Stimulated activated CD8-positive, alpha-beta memory T cell treated with anti-CD3 and anti-CD28 coated beads, Interleukin-4, amount 100 ng/mL, for 24 hours (primary cell): Measurements from ENCODE around the gene RBM19.
"Not testable (repeated sequence)": the region's sequence is repeated elsewhere in the genome, so short reads cannot be mapped to it uniquely, and the experiment has no call there.

Experiments
- DNase-seq: peaks from one replicate; pipeline ENCODE4 v3.0.0-alpha.2; 2020; ENCODE audit warnings: low read depth

RBM19 gene

DNA sequence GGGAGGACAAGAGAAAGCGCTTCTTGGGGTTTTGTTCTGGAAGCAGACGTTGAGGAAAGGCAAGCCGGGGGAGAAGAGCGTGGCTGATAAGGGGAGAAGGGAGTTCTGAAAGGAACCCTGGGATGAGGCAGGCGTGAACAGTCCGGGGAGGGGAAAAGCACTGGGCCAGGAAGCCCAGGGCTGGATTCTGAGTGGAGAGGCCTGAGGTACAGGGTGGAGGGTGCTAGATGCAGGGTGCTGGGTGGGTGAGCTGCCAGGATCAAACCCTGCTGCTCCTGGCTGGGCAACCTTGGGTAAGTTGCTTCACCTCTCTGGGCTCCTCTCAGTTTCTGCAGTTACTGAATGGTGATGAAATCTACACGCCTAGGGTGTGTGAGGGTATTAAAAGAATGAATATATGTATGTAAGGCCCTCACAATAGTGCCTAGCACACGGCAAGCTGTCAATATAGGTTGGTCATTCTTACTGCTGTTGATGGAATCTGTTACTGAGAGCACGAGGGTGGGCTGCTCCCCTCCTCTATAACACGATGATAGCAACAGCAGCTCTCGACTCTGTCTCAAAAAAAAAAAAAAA lies 138.5 kb downstream of the RBM19 start:
- DNase-seq = no peak

- no peak for DNase-seq
These were observed 139.2 kb downstream of the RBM19 start for GRCh38 chr12:113826805-113827538.

DNA sequence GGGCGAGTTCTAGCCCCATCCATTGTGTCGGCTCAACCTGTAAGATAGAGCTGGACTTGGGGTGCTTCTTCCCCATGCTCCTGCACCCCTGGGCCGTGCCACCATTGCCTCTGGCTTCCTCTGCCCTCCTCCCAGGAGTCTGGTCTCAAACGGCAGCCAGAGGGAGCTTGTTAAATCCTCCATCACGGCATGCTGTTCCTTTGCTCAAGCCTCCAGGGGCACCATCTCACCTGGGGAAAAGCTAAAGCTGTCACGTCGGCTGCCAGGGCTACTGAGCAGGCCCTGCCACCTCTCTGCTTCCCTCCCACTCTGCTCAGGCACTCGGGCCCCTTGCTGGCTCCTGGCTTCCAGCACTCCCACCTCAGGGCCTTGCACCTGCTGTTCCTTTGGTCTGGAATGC lies 140.4 kb downstream of the RBM19 start:
- no peak for DNase-seq

- no peak for DNase-seq
These were observed 142.3 kb downstream of the RBM19 start for GRCh38 chr12:113823816-113824215.

GRCh38 chr12:113823016-113823415 lies 143.1 kb downstream of the RBM19 start:
- no peak for DNase-seq

DNA sequence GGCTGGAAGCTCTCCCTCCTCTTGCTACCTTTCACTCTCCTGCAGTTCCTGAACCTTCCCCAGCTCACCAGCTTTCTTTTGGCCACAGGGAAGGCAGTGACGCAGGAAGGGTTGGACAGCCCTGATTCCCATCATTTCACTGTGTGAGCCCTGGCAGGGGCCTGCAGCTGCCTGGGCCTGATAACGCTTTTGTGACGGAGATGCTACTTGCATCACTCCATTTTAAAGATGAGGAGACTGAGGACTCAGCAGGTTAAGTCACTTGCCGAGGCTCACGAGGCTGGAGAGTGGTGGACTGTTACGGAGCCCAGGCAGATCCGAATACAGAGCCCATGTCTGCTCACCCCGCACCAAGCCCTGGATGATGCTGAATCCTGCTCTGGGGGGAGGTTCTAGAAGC lies 145.3 kb downstream of the RBM19 start:
- no peak for DNase-seq

- no peak for DNase-seq
These were observed 145.8 kb downstream of the RBM19 start for GRCh38 chr12:113820309-113820708.

DNA sequence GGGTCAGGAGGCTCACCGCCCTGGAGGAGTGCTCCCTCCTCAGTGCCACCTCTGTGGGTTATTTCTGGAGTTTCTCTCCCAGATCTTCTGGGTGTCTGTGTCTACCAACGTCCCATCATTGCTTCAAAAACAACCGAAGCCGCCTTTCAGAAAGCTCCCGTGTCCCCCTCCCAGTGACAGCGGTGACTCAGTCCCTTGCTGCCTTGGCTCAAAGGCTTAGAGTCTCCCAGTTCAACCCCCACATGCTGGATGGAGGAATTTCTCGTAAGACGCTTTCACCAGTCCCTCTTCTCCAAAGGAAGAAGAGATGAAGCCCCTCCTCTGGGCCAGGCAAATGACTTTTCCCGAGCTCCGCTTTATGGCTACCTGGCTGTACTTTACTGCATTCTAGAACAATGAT lies 146.6 kb downstream of the RBM19 start:
- no peak for DNase-seq

DNA sequence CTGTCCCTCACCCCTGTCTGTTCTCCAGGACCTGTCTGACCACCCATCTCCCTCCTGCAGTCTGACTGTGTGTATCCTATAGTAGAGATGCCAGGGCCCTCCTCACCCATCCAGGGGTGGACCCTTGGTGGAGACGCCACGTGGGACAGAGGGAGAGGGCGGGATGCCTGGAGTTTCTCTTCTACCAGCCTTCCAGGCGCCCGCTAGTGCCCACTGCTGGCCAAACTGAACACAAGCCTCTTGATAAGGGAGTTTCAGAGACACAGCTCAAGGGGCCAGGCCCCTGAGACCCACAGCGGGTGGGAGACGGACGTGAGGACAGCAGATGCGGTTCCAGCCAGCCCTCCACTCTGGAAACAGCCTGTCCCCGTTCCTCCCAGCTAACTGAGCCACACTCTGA lies 147.3 kb downstream of the RBM19 start:
- no peak for DNase-seq

- no peak for DNase-seq
These were observed 147.8 kb downstream of the RBM19 start for GRCh38 chr12:113818283-113818682.

DNA sequence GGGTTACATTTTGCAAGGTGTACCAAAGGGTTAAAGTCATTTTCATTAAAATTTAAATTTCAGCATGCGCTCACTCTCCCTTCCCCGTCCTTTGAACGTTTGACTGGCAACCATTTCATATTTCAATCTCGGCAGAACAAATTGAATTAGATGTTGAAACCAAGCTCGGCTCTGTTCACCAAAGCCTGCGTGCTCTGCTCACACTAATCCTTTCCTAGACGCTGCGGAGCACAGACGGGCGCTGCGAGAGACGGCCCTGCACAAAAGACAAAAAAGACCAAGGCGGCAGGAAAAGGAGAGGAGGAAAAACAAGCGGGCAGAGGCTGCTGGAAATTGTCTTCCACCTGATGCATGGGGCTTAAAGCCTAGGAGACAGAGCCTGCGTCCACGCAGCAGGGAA lies 149.3 kb downstream of the RBM19 start:
- no peak for DNase-seq

- DNase-seq = no peak
These were observed 151.1 kb downstream of the RBM19 start for GRCh38 chr12:113815031-113815430.

GRCh38 chr12:113813229-113813541 lies 152.9 kb downstream of the RBM19 start:
- DNase-seq = no peak

DNA sequence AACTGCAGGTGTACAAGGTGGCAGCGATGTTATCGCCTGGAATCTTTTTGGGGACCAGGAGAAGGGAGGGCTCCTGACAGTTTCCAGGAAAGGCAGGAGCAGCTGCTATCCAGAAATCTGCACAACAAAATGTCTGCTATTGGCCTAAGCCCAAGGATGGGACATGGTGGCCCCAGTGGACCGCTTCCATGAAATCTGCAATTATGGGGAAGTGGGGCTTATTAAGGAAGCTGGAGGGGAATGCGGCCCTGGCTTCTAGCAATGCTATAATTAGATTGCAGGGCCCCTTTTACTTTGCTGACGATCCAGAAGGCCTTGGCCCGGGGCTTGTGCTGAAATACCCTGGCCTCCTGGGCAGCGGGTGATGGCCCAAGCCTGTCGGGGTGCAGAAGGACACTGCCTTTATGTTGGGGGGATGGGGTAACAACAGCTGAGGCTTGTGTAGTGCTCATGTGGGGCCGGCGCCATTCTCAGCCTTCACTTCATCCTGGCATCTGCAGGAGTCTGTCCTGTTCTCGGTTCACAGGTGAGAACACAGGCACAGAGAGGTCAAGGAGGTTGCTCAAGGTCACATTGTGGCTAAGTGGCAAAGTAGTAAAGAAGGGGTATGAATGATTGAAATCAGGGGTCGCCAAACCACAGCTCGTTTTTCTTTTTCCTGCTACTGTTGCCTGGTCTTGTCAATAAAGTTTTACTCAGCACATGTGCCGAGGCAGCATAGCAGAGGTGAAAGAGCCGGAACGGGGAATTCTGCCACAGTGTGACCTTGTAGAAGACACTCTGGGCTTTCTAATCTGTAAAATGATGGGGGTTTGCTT lies 153.5 kb downstream of the RBM19 start:
- DNase-seq = no peak

- DNase-seq = not testable (repeated sequence)
These were observed 156.5 kb downstream of the RBM19 start for GRCh38 chr12:113809462-113810220.

- DNase-seq = no peak
These were observed 157.8 kb downstream of the RBM19 start for GRCh38 chr12:113808095-113808951.

DNA sequence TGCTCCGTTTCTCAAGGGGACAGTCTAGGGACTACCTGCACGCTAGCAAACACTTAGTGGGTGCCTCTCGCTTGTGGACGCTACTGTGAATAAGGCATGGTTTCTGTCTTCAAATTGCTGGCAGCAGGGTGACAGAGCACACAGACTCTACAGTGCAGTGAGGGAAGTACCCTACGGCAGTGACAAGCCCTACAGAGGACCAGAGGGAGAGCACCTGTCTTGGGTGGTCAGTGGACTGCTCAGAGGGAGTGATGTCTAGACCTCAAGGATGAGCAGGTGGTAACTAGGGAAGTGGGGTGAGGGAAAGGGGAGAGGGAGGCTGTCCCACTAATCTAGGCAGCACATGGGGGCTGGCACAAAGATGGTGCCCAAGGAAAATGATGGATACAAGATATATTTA lies 160.5 kb downstream of the RBM19 start:
- DNase-seq = no peak

- DNase-seq = no peak
These were observed 161.0 kb downstream of the RBM19 start for GRCh38 chr12:113804961-113805600.

DNA sequence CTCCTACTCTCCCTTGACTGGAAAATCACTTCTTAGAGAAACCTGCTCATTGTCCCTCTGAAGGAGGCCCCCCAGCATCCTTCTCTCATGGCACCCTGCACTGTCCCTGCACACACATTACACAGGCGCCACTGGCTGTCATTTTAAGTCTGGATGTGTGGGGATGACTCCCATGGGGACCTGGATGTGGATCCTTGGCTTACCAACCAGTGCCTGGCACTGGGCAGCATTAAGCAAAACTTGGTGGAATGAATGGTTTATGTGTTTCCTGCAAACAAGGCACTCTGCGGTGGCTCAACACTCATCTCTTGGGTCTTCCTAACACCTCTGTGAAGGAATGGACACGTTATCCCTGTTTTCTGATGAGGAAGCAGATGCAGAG lies 162.4 kb downstream of the RBM19 start:
- no peak for DNase-seq

DNA sequence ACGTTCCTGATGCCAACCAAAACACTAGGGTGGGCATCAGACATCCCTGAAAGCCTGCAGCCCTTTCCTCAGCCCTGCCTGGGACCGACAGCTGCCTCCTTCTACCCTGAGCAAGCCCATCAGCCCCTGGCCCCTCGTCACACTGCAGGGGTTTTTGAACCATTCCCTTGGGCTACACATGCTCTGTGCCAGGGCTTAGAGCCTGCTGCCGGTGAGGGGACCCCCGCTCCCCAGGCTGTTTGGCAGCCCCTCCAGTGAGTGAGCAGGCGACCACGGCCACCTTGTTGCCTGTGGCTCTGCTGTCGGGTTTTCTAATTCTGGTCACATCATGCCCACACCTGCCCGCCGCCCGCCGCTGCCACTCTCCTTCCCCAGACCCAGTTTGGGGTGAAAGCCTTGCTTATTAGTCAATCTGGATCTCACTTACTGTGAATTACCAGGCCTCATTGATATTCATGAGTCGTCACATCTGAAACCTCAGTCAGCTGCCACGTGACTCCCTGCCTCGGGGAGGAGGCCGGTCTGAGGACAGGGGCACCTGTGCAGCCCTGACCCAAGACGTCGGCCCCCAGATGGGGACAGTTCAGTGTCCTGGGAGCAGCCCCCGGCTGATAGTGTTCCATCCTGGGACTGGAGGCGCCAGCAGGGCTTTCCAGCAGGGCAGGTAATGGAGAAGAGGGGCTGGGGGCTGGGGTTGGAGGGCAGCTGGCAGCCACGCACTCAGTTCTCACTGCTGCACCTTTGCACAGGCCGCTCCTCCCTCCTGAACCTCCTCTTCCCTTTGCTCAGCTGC lies 163.0 kb downstream of the RBM19 start:
- no peak for DNase-seq
